ENCODE measurements around the gene ZNF841. TPM values are rescaled to one million over a fixed set of nuclear protein-coding genes. Genes with fewer than 3 reads are reported as not detected.
A peak's percentile ranks its signal among the peaks of the same experiment; 100 is the strongest.

The ZNF841 gene
- total and polyA plus RNA-seq, 2 of the 13 experiments (the other 11 are each of a cell fraction or from before 2014, with no cell fraction given), result 6.2 to 14.2 TPM

DNA sequence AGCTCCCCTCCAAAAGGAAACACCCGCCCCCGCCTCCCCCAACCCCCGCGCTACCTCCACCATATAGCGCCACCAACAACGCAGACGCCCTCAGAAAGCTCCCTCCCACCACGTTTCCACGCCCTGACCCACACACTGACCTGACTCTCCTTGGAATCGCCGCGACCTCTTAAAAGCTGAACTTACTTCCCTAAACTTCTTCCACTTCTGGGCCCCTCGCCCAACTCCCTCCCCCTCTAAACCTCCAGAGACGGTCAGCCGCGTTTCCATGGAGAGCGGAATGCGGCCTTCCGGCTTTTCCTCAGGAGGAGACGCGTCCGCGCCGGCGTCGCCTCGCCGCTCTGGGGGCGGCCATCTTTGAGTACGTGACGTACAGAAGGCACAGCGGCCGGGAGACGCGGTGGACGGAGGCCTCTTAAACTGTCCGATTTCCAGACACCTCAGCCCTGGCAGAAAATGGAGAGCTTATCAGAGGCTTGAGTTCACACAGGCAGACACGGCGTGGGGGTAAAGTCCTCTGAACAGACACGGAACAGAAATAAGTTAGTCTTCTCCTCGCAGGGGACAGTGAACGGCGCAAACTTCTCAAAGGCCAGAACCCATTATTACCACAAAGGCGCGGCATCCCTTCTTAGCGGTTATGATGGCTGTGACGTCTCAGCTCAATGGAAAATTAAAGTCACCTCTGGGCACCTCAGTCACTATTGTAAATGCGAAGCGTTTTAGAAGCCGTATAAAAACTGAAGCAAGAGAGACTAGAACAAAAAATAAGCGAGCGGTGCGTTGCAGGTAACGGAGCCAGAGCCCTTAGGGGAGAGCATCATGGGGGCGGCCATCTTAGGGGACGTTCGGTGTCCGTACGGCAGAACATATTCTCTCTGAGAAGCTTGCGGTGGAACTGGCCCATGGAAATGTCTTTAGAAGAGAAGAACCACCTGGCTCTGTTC is 46.7 kb downstream of the ZNF841 start, which contains the start of gene ZNF432 (continued):
- TF ChIP-seq, protein P1, sequence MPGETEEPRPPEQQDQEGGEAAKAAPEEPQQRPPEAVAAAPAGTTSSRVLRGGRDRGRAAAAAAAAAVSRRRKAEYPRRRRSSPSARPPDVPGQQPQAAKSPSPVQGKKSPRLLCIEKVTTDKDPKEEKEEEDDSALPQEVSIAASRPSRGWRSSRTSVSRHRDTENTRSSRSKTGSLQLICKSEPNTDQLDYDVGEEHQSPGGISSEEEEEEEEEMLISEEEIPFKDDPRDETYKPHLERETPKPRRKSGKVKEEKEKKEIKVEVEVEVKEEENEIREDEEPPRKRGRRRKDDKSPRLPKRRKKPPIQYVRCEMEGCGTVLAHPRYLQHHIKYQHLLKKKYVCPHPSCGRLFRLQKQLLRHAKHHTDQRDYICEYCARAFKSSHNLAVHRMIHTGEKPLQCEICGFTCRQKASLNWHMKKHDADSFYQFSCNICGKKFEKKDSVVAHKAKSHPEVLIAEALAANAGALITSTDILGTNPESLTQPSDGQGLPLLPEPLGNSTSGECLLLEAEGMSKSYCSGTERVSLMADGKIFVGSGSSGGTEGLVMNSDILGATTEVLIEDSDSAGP (CRISPR knock-in tag; IDR thresholded peaks at IDR 0.05; ENCODE audit: borderline replicate concordance), result peak; percentile 58; the same call in 1 of the 2 replicates
- TF ChIP-seq ZFP37 (CRISPR knock-in tag; IDR thresholded peaks at IDR 0.05; ENCODE audit: borderline replicate concordance) (no peak), NFKB2 (CRISPR knock-in tag; IDR thresholded peaks at IDR 0.05; ENCODE audit: borderline replicate concordance) (no peak; the same call in 1 of the 2 replicates), DPF2 (CRISPR knock-in tag; IDR thresholded peaks at IDR 0.05; ENCODE audit: borderline replicate concordance, low read depth) (no peak), ZNF44 (CRISPR knock-in tag; IDR thresholded peaks at IDR 0.05) (no peak), PLRG1 (conservative IDR thresholded peaks at IDR 0.05) (no peak)
- TF ChIP-seq, protein P2, sequence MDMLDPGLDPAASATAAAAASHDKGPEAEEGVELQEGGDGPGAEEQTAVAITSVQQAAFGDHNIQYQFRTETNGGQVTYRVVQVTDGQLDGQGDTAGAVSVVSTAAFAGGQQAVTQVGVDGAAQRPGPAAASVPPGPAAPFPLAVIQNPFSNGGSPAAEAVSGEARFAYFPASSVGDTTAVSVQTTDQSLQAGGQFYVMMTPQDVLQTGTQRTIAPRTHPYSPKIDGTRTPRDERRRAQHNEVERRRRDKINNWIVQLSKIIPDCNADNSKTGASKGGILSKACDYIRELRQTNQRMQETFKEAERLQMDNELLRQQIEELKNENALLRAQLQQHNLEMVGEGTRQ (IDR thresholded peaks at IDR 0.05; ENCODE audit: low read depth, low read length), result no peak
- TF ChIP-seq, protein P2 (CRISPR knock-in tag; IDR thresholded peaks at IDR 0.05; ENCODE audit: borderline replicate concordance), result no peak
- TF ChIP-seq, protein P3, sequence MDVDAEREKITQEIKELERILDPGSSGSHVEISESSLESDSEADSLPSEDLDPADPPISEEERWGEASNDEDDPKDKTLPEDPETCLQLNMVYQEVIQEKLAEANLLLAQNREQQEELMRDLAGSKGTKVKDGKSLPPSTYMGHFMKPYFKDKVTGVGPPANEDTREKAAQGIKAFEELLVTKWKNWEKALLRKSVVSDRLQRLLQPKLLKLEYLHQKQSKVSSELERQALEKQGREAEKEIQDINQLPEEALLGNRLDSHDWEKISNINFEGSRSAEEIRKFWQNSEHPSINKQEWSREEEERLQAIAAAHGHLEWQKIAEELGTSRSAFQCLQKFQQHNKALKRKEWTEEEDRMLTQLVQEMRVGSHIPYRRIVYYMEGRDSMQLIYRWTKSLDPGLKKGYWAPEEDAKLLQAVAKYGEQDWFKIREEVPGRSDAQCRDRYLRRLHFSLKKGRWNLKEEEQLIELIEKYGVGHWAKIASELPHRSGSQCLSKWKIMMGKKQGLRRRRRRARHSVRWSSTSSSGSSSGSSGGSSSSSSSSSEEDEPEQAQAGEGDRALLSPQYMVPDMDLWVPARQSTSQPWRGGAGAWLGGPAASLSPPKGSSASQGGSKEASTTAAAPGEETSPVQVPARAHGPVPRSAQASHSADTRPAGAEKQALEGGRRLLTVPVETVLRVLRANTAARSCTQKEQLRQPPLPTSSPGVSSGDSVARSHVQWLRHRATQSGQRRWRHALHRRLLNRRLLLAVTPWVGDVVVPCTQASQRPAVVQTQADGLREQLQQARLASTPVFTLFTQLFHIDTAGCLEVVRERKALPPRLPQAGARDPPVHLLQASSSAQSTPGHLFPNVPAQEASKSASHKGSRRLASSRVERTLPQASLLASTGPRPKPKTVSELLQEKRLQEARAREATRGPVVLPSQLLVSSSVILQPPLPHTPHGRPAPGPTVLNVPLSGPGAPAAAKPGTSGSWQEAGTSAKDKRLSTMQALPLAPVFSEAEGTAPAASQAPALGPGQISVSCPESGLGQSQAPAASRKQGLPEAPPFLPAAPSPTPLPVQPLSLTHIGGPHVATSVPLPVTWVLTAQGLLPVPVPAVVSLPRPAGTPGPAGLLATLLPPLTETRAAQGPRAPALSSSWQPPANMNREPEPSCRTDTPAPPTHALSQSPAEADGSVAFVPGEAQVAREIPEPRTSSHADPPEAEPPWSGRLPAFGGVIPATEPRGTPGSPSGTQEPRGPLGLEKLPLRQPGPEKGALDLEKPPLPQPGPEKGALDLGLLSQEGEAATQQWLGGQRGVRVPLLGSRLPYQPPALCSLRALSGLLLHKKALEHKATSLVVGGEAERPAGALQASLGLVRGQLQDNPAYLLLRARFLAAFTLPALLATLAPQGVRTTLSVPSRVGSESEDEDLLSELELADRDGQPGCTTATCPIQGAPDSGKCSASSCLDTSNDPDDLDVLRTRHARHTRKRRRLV (CRISPR knock-in tag; IDR thresholded peaks at IDR 0.05), result no peak; the same call in 1 of the 2 replicates
- TF ChIP-seq, protein P4, sequence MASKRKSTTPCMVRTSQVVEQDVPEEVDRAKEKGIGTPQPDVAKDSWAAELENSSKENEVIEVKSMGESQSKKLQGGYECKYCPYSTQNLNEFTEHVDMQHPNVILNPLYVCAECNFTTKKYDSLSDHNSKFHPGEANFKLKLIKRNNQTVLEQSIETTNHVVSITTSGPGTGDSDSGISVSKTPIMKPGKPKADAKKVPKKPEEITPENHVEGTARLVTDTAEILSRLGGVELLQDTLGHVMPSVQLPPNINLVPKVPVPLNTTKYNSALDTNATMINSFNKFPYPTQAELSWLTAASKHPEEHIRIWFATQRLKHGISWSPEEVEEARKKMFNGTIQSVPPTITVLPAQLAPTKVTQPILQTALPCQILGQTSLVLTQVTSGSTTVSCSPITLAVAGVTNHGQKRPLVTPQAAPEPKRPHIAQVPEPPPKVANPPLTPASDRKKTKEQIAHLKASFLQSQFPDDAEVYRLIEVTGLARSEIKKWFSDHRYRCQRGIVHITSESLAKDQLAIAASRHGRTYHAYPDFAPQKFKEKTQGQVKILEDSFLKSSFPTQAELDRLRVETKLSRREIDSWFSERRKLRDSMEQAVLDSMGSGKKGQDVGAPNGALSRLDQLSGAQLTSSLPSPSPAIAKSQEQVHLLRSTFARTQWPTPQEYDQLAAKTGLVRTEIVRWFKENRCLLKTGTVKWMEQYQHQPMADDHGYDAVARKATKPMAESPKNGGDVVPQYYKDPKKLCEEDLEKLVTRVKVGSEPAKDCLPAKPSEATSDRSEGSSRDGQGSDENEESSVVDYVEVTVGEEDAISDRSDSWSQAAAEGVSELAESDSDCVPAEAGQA (IDR thresholded peaks at IDR 0.05; ENCODE audit: low read depth), result peak; percentile 53; the same call in 1 of the 2 replicates
- TF ChIP-seq, protein P4 (CRISPR knock-in tag; IDR thresholded peaks at IDR 0.05; ENCODE audit: borderline replicate concordance), result no peak

All from HepG2 (cell line).